DND-41 (cell line): Measurements from ENCODE around the gene SLC2A4RG.

ENCODE experiments used
- EZH2 ChIP-seq: IDR thresholded peaks from 3 replicates; pipeline ENCODE4 v1.6.1; 2012; ENCODE audit warnings: borderline replicate concordance, low read depth, mild to moderate bottlenecking, moderate library complexity, low read length, inconsistent platforms; ENCODE audit not compliant: severe bottlenecking
- TF ChIP-seq, protein P1 (sequence below): IDR thresholded peaks from 2 replicates; pipeline ENCODE4 v1.5.1; 2012; ENCODE audit warnings: borderline replicate concordance, low read length, moderate library complexity, mild to moderate bottlenecking; ENCODE audit not compliant: poor library complexity, severe bottlenecking; ENCODE audit errors: extremely low read depth

DNA sequence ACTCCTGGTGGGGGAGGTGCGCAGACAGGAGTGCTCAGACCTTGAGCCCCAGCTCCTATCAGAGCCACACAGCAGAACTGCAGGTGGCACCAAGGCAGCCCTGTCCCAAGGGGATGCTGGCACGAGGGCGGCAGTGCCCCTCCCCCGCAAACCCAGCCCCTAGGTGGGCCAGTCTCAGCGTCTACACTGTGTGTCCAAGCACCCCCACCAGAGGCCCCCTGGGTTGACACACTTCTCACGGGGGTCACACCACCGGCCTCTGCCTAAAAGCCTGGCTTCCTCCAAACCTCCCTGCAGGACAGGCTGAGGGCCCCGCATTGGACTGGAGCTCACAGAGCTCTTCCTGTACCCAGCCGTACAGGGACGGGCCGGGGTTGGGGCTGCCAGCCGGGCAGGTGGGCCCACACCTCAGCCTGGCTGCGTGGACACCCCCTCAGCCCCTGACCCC, 8.1 kb downstream of the SLC2A4RG start:
- TF ChIP-seq, protein P1, sequence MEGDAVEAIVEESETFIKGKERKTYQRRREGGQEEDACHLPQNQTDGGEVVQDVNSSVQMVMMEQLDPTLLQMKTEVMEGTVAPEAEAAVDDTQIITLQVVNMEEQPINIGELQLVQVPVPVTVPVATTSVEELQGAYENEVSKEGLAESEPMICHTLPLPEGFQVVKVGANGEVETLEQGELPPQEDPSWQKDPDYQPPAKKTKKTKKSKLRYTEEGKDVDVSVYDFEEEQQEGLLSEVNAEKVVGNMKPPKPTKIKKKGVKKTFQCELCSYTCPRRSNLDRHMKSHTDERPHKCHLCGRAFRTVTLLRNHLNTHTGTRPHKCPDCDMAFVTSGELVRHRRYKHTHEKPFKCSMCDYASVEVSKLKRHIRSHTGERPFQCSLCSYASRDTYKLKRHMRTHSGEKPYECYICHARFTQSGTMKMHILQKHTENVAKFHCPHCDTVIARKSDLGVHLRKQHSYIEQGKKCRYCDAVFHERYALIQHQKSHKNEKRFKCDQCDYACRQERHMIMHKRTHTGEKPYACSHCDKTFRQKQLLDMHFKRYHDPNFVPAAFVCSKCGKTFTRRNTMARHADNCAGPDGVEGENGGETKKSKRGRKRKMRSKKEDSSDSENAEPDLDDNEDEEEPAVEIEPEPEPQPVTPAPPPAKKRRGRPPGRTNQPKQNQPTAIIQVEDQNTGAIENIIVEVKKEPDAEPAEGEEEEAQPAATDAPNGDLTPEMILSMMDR = no peak
- TF ChIP-seq EZH2 = no peak
